ENCODE data around the gene USP34.

DNA sequence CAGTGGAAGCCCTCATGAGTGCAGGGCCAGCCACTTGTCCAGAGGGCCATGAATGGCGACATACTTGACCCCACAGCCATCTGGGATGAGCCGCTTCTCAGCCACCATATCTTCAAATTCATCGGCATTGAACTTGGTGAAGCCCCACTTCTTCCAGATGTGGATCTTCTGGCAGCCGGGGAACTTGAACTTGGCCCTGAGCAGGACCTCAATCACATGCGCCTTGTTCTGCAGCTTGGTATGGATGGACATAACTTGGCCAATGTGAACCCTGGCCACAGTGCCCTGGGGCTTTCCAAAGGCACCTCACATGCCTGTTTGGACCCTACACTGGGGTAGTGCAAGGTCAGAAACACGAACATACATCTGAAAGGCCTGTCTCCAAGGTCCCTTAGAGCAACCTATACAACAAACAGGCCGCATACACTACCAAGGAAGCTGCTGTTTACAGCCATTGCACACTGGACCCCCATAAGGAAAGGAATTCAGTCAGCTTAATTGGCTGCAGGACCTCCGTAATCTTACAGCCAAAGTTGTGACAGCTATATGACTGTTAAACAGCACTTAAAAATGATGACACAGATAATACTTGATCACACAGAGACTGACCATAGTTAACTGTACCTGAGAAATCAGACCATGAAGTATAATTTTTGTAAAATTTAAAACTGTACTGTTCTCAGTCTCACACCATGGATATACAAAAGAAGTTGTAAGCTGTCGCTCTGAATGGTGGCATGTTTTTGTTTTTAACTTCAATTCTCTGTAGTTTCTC, 53.8 kb downstream of the USP34 start:
- TF ChIP-seq, protein P1, sequence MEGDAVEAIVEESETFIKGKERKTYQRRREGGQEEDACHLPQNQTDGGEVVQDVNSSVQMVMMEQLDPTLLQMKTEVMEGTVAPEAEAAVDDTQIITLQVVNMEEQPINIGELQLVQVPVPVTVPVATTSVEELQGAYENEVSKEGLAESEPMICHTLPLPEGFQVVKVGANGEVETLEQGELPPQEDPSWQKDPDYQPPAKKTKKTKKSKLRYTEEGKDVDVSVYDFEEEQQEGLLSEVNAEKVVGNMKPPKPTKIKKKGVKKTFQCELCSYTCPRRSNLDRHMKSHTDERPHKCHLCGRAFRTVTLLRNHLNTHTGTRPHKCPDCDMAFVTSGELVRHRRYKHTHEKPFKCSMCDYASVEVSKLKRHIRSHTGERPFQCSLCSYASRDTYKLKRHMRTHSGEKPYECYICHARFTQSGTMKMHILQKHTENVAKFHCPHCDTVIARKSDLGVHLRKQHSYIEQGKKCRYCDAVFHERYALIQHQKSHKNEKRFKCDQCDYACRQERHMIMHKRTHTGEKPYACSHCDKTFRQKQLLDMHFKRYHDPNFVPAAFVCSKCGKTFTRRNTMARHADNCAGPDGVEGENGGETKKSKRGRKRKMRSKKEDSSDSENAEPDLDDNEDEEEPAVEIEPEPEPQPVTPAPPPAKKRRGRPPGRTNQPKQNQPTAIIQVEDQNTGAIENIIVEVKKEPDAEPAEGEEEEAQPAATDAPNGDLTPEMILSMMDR (tag by site-specific recombination; IDR thresholded peaks at IDR 0.05), result no peak
- no peak for TF ChIP-seq ZNF174 (tag by site-specific recombination; IDR thresholded peaks at IDR 0.05)
- TF ChIP-seq ZNF391 (tag by site-specific recombination; IDR thresholded peaks at IDR 0.05; ENCODE audit: borderline replicate concordance, low read depth), result no peak
- TF ChIP-seq, protein P2, sequence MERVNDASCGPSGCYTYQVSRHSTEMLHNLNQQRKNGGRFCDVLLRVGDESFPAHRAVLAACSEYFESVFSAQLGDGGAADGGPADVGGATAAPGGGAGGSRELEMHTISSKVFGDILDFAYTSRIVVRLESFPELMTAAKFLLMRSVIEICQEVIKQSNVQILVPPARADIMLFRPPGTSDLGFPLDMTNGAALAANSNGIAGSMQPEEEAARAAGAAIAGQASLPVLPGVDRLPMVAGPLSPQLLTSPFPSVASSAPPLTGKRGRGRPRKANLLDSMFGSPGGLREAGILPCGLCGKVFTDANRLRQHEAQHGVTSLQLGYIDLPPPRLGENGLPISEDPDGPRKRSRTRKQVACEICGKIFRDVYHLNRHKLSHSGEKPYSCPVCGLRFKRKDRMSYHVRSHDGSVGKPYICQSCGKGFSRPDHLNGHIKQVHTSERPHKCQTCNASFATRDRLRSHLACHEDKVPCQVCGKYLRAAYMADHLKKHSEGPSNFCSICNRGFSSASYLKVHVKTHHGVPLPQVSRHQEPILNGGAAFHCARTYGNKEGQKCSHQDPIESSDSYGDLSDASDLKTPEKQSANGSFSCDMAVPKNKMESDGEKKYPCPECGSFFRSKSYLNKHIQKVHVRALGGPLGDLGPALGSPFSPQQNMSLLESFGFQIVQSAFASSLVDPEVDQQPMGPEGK (tag by site-specific recombination; IDR thresholded peaks at IDR 0.05), result no peak
- no peak for TF ChIP-seq REPIN1 (tag by site-specific recombination; IDR thresholded peaks at IDR 0.05; ENCODE audit: low read depth)
- no peak for TF ChIP-seq ZNF114 (tag by site-specific recombination; IDR thresholded peaks at IDR 0.05)
- no peak for TF ChIP-seq ZBTB17 (tag by site-specific recombination; IDR thresholded peaks at IDR 0.05)
- TF ChIP-seq, protein P3, sequence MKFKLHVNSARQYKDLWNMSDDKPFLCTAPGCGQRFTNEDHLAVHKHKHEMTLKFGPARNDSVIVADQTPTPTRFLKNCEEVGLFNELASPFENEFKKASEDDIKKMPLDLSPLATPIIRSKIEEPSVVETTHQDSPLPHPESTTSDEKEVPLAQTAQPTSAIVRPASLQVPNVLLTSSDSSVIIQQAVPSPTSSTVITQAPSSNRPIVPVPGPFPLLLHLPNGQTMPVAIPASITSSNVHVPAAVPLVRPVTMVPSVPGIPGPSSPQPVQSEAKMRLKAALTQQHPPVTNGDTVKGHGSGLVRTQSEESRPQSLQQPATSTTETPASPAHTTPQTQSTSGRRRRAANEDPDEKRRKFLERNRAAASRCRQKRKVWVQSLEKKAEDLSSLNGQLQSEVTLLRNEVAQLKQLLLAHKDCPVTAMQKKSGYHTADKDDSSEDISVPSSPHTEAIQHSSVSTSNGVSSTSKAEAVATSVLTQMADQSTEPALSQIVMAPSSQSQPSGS (tag by site-specific recombination; IDR thresholded peaks at IDR 0.05; ENCODE audit: low read depth), result no peak
- TF ChIP-seq ZNF138 (tag by site-specific recombination; IDR thresholded peaks at IDR 0.05; ENCODE audit: borderline replicate concordance), result no peak
- no peak for TF ChIP-seq ZNF146 (tag by site-specific recombination; IDR thresholded peaks at IDR 0.05)
- TF ChIP-seq ZNF521 (tag by site-specific recombination; IDR thresholded peaks at IDR 0.05), result no peak
- TF ChIP-seq, protein P4, sequence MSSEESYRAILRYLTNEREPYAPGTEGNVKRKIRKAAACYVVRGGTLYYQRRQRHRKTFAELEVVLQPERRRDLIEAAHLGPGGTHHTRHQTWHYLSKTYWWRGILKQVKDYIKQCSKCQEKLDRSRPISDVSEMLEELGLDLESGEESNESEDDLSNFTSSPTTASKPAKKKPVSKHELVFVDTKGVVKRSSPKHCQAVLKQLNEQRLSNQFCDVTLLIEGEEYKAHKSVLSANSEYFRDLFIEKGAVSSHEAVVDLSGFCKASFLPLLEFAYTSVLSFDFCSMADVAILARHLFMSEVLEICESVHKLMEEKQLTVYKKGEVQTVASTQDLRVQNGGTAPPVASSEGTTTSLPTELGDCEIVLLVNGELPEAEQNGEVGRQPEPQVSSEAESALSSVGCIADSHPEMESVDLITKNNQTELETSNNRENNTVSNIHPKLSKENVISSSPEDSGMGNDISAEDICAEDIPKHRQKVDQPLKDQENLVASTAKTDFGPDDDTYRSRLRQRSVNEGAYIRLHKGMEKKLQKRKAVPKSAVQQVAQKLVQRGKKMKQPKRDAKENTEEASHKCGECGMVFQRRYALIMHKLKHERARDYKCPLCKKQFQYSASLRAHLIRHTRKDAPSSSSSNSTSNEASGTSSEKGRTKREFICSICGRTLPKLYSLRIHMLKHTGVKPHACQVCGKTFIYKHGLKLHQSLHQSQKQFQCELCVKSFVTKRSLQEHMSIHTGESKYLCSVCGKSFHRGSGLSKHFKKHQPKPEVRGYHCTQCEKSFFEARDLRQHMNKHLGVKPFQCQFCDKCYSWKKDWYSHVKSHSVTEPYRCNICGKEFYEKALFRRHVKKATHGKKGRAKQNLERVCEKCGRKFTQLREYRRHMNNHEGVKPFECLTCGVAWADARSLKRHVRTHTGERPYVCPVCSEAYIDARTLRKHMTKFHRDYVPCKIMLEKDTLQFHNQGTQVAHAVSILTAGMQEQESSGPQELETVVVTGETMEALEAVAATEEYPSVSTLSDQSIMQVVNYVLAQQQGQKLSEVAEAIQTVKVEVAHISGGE (tag by site-specific recombination; conservative IDR thresholded peaks at IDR 0.05; ENCODE audit: low read depth), result no peak
- no peak for TF ChIP-seq ZNF561 (tag by site-specific recombination; IDR thresholded peaks at IDR 0.05; ENCODE audit: borderline replicate concordance)
- TF ChIP-seq, protein P5, sequence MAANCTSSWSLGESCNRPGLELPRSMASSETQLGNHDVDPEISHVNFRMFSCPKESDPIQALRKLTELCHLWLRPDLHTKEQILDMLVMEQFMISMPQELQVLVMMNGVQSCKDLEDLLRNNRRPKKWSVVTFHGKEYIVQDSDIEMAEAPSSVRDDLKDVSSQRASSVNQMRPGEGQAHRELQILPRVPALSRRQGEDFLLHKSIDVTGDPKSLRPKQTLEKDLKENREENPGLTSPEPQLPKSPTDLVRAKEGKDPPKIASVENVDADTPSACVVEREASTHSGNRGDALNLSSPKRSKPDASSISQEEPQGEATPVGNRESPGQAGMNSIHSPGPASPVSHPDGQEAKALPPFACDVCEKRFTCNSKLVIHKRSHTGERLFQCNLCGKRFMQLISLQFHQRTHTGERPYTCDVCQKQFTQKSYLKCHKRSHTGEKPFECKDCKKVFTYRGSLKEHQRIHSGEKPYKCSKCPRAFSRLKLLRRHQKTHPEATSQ (tag by site-specific recombination; IDR thresholded peaks at IDR 0.05), result no peak
